Activated CD4-positive, alpha-beta memory T cell treated with anti-CD3 and anti-CD28 coated beads, Interleukin-2, amount 10 ng/mL, durations not matched to agents 7 days and 5 days (primary cell): ENCODE measurements around the gene LRRIQ4. TPM values are rescaled to one million over a fixed set of nuclear protein-coding genes. Genes with fewer than 3 reads are reported as not detected.

Source experiments
- CTCF ChIA-PET: fragments of 350-600 bp; sonication (Branson Sonifier 250); formaldehyde crosslinking; loops from one replicate; lab custom pipeline; 2021; ENCODE audit warnings: antibody characterized with exemption, inconsistent platforms; lab: Charles Lee
- POLR2A ChIA-PET: fragments of 350-600 bp; sonication (Branson Sonifier 250); formaldehyde crosslinking; loops from one replicate; lab custom pipeline; 2021; ENCODE audit warnings: antibody characterized with exemption; lab: Charles Lee
- DNase-seq: peaks from one replicate; pipeline ENCODE4 v3.0.0-alpha.2; 2020
- H3K27ac Mint-ChIP-seq: one replicate; pipeline ENCODE4 v1.8.0; 2021; ENCODE audit warnings: mild to moderate bottlenecking, mixed read lengths
- H3K27me3 Mint-ChIP-seq: one replicate; pipeline ENCODE4 v1.8.0; 2021; ENCODE audit warnings: mixed read lengths
- H3K36me3 Mint-ChIP-seq: one replicate; pipeline ENCODE4 v1.8.0; 2021; ENCODE audit warnings: low read depth, mixed read lengths
- H3K4me1 Mint-ChIP-seq: one replicate; pipeline ENCODE4 v1.8.0; 2021; ENCODE audit warnings: mixed read lengths
- H3K4me3 Mint-ChIP-seq: one replicate; pipeline ENCODE4 v1.8.0; 2021; ENCODE audit warnings: mild to moderate bottlenecking, mixed read lengths
- H3K9me3 Mint-ChIP-seq: one replicate; pipeline ENCODE4 v1.8.0; 2021; ENCODE audit warnings: mixed read lengths
- total RNA-seq, 2 experiments: library from RNA; stranded (reverse); gene quantifications; one replicate each; pipeline ENCODE4 v1.2.3, GENCODE V29; 2021

Gene LRRIQ4
- total RNA-seq, 2 experiments from 2014 or later: not detected

DNA sequence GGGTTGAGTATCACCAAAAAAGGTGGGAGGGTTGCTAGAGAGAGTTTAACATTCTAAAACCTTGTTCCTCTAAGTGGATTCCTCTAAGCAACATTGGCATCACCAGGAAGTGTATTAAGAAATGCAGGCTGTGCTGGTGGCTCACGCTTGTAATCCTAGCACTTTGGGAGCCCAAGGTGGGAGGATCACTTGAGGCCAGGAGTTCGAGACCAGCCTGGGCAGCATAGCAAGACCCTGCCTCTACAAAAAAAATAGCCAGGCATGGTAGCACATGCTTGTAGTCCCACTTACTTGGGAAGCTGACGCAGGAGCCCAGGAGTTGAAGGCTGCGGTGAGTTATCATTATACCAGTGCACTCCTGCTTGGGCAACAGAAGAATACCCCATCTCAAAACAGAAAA is 34.8 kb upstream of the LRRIQ4 start:
- ChIA-PET CTCF (interaction anchor here (2.6 kb wide), 1 partner anchor 14 kb away, joined by 7 read pairs; no protein-coding TSS in a partner anchor), POLR2A (interaction anchor here (0.8 kb wide), 1 partner anchor 13 kb away, joined by 3 read pairs; the partner anchor contains the start of gene TERC)
- H3K4me1 Mint-ChIP-seq: peaks cover 68% of the 10 kb centered on the region
- no peaks in the 10 kb centered on the region for H3K27me3 Mint-ChIP-seq
- H3K4me3 Mint-ChIP-seq: no peak overlapping the region
- H3K36me3 Mint-ChIP-seq: peaks cover 76% of the 10 kb centered on the region
- DNase-seq: no peak
- no peak overlapping the region for H3K27ac Mint-ChIP-seq
- H3K9me3 Mint-ChIP-seq: no peaks in the 10 kb centered on the region

GRCh38 chr3:169780742-169781141 is 31.9 kb upstream of the LRRIQ4 start:
- H3K27me3 Mint-ChIP-seq: no peaks in the 10 kb centered on the region
- CTCF ChIA-PET: interaction anchor here (0.7 to 1.3 kb wide), 4 partner anchors 8 to 17 kb away, joined by 3 to 7 read pairs (median 3); partner anchors contain the start of genes ACTRT3 and MYNN
- peaks cover 76% of the 10 kb centered on the region for H3K36me3 Mint-ChIP-seq
- POLR2A ChIA-PET: interaction anchor here (0.9 to 2.4 kb wide), 9 partner anchors 8 to 400 kb away, joined by 3 to 13 read pairs (median 4); partner anchors contain the start of genes ACTRT3, LRRC34, LRRIQ4 and TERC
- no peaks in the 10 kb centered on the region for H3K9me3 Mint-ChIP-seq
- DNase-seq: peak; percentile 37
- peak overlapping the region; percentile 79 for H3K27ac Mint-ChIP-seq
- peak overlapping the region; percentile 56 for H3K4me3 Mint-ChIP-seq
- H3K4me1 Mint-ChIP-seq: peaks cover 54% of the 10 kb centered on the region

DNA sequence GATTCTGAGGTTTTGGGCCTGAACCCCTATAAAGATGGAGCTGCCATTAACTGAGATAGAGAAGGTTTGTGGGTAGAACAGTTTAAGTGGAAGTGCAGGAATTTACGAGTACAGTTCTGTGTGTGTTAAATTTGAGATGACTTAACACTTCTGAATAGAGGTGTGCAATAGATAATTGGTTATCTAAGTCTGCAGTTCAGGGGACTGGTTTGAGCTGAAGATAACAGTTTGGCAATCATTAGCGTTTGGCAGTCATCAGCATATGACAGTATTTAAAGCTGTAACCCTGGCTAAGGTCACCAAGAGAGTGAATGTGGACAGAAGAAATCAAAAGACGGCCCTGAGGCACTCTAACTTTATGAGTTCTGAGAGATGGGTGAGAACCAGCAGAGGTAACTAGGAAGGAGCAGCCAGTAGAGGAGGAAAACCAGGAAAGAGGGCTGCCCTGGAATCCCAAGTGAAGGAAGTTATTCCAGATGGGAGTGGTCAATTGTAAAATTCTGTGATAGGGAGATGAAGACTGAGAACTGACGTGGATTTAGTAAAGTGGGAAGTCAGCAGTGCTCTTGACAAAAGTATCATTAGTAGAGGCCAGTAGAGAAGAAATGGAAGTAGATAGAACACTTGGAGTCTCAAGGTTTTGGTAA is 31.3 kb upstream of the LRRIQ4 start:
- ChIA-PET POLR2A (interaction anchor here (0.9 to 2.4 kb wide), 7 partner anchors 9 to 399 kb away, joined by 3 to 13 read pairs (median 4); partner anchors contain the start of genes ACTRT3, LRRC34, LRRIQ4 and TERC), CTCF (interaction anchor here (1.3 kb wide), 1 partner anchor 9 kb away, joined by 7 read pairs; the partner anchor contains the start of gene MYNN)
- Mint-ChIP-seq H3K4me1 (peaks cover 53% of the 10 kb centered on the region), H3K9me3 (no peaks in the 10 kb centered on the region), H3K27me3 (no peaks in the 10 kb centered on the region), H3K36me3 (peaks cover 76% of the 10 kb centered on the region), H3K27ac (peak overlapping the region; percentile 79), H3K4me3 (peak overlapping the region; percentile 56)
- no peak for DNase-seq

GRCh38 chr3:169787120-169787519 is 25.6 kb upstream of the LRRIQ4 start:
- Mint-ChIP-seq H3K27ac (no peak overlapping the region), H3K4me1 (peaks cover 34% of the 10 kb centered on the region), H3K36me3 (peaks cover 70% of the 10 kb centered on the region), H3K9me3 (no peaks in the 10 kb centered on the region), H3K27me3 (no peaks in the 10 kb centered on the region), H3K4me3 (no peak overlapping the region)
- no peak for DNase-seq
- CTCF ChIA-PET: no interaction called here
- POLR2A ChIA-PET: interaction anchor here (1.8 kb wide), 1 partner anchor 13 kb away, joined by 8 read pairs; no protein-coding TSS in a partner anchor

- ChIA-PET POLR2A (no interaction called here), CTCF (no interaction called here)
- Mint-ChIP-seq H3K9me3 (no peaks in the 10 kb centered on the region), H3K27me3 (no peaks in the 10 kb centered on the region), H3K4me1 (peaks cover 30% of the 10 kb centered on the region), H3K36me3 (peaks cover 70% of the 10 kb centered on the region), H3K4me3 (no peak overlapping the region), H3K27ac (no peak overlapping the region)
- no peak for DNase-seq
These were observed 24.9 kb upstream of the LRRIQ4 start for GRCh38 chr3:169787791-169788190.

DNA sequence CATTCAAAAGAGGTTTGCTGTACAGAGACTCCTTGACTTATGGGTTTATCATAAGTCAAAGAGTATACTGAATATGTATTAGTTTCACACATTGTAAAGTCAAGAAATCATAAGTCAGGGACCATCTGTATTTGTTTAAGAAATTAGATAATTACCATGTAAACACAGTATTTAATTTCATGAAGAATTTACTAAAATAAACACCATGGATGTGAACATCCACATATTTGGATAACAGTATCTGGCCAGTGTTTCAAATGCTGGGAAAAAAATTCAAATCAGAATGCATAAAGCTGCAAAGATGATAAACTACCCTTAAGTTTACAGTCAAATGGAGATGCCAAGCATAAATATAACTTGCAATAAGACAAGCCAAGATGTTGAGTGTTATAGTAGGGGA is 22.5 kb upstream of the LRRIQ4 start:
- no peaks in the 10 kb centered on the region for H3K27me3 Mint-ChIP-seq
- H3K4me3 Mint-ChIP-seq: no peak overlapping the region
- H3K36me3 Mint-ChIP-seq: peaks cover 66% of the 10 kb centered on the region
- H3K4me1 Mint-ChIP-seq: peaks cover 29% of the 10 kb centered on the region
- no peak for DNase-seq
- POLR2A ChIA-PET: interaction anchor here (1.0 kb wide), 1 partner anchor 15 kb away, joined by 3 read pairs; no protein-coding TSS in a partner anchor
- H3K9me3 Mint-ChIP-seq: no peaks in the 10 kb centered on the region
- CTCF ChIA-PET: no interaction called here
- no peak overlapping the region for H3K27ac Mint-ChIP-seq

DNA sequence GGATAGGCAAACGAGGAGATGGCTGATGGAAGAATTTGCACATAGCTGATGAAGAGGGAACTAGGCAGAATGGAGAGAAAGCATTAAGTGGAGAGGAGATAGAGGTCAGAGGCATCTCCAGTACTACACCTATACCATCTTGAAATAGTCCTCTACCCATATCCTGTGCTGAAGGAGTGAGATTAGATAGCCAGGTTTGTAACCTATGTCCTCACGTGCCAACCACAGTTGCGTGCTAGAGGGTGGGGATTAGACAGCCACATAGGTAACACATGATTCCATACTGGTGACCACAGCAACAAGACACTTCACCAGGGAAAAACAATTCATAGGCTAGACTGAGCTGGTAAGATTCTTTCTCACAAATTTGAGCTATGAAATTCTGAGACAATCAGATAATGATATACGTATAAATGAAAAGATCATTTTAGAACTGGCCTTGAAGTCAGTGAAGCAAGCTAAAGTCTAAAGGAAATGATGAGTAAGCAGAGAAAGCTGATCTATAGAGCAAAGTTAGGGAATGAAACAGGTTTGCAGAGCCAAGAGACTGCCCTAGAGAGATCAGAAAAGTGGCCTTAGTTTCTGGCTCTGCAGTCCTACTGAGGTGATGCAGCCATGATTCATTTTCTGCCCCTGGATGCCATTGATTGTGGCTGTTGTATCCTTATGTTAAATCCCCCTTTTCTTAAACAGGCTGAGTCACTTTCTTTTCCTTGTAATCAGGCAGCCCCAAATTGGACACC is 21.8 kb upstream of the LRRIQ4 start:
- DNase-seq: no peak
- H3K4me3 Mint-ChIP-seq: no peak overlapping the region

DNA sequence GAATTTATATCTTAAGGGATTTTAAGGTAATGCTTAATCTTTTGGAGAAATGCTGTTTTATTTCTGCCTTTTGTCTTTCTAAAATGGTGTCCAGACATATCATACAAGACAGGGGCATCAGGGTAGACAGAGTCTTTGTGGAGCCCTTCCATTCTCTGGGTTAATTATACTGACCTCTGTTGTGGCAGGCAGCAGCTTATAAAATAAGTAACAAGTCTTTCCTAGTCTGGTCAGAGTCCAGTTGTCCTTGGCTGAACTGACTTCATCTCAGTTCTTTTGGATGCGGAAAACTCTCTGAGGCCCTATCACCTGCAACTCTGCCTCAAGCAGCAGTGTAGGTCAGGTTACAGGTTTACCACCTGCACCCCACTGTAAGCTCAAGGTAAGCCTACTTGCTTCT is 20.3 kb upstream of the LRRIQ4 start:
- CTCF ChIA-PET: no interaction called here
- Mint-ChIP-seq H3K4me3 (no peak overlapping the region), H3K9me3 (no peaks in the 10 kb centered on the region), H3K27ac (no peak overlapping the region), H3K36me3 (peaks cover 51% of the 10 kb centered on the region), H3K27me3 (no peaks in the 10 kb centered on the region), H3K4me1 (peaks cover 25% of the 10 kb centered on the region)
- no peak for DNase-seq
- POLR2A ChIA-PET: no interaction called here

More for the DNA sequence above, 21.8 kb upstream of the LRRIQ4 start:
- Mint-ChIP-seq H3K27me3 (no peaks in the 10 kb centered on the region), H3K4me1 (peaks cover 27% of the 10 kb centered on the region), H3K27ac (no peak overlapping the region), H3K9me3 (no peaks in the 10 kb centered on the region), H3K36me3 (peaks cover 60% of the 10 kb centered on the region)
- POLR2A ChIA-PET: interaction anchor here (0.9 to 1.0 kb wide), 2 partner anchors 15 to 18 kb away, joined by 3 to 4 read pairs; partner anchors contain the start of gene MYNN
- CTCF ChIA-PET: no interaction called here

DNA sequence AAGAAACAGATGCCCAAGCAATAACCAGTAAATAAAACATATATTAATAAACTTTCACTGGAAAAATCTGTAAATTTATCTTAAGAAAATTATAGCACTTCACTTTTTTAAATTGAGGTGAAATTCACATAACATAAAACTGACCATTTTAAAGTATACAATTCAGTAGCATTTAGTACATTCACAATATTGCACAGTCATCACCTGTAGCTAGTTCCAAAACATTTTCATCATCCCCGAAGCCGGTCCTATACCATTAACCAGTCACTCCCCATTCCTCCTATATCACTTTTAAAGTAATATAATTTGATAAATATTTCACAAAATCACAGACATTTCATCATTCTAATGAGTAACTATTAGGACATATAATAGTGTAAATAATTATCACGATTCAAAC is 8.0 kb upstream of the LRRIQ4 start:
- DNase-seq: no peak
- Mint-ChIP-seq H3K4me3 (no peak overlapping the region), H3K27me3 (no peaks in the 10 kb centered on the region), H3K9me3 (no peaks in the 10 kb centered on the region), H3K36me3 (peaks cover 14% of the 10 kb centered on the region), H3K4me1 (peaks cover 16% of the 10 kb centered on the region), H3K27ac (no peak overlapping the region)
- ChIA-PET POLR2A (interaction anchor here (2.2 kb wide), 1 partner anchor 31 kb away, joined by 9 read pairs; the partner anchor contains the start of gene MYNN), CTCF (interaction anchor here (0.8 kb wide), 1 partner anchor 9 kb away, joined by 3 read pairs; no protein-coding TSS in a partner anchor)

DNA sequence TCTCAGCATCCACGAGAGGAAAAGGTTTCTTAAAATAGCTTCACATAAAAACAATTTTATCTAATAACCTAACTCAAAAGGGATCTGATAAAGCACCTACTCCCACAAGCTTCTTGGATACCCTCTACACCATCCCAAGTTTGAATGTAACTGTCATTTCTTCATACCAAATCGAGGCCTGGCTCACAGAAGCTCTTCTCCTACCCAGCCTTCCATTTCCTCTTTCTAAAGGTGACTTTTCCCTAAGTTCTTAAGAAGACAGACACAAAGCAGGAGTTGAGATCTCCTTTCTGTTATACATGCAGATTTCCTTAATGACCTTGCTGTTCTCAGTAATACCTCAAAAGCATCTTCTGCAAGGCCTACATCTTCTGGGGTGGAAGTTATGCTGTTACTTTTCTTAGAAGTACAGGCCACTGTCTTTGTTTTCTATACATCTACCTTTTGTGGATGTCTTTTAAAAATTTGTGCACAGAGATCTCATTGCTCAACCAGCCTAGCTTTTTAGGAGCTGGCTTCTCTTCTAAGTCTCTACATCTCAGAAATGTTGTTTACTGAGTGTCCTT is 3.4 kb upstream of the LRRIQ4 start:
- H3K36me3 Mint-ChIP-seq: peaks cover 6% of the 10 kb centered on the region
- H3K27ac Mint-ChIP-seq: peak overlapping the region; percentile 67
- no peaks in the 10 kb centered on the region for H3K27me3 Mint-ChIP-seq

GRCh38 chr3:169811631-169812331 is 889 bp upstream of the LRRIQ4 start:
- H3K9me3 Mint-ChIP-seq: peaks cover 9% of the 10 kb centered on the region
- peak overlapping the region; percentile 70 for H3K4me3 Mint-ChIP-seq
- H3K27me3 Mint-ChIP-seq: peaks cover 9% of the 10 kb centered on the region
- H3K36me3 Mint-ChIP-seq: peaks cover 11% of the 10 kb centered on the region
- ChIA-PET POLR2A (interaction anchor here (0.8 to 6.4 kb wide), 9 partner anchors 9 to 1057 kb away, joined by 3 to 83 read pairs (median 6); partner anchors contain the start of genes ACTRT3, MYNN, SEC62 and TERC), CTCF (interaction anchor here (0.7 to 3.0 kb wide), 8 partner anchors 10 to 564 kb away, joined by 3 to 10 read pairs (median 4); partner anchors contain the start of genes MYNN and SEC62)
- peak overlapping the region; percentile 65 for H3K27ac Mint-ChIP-seq
- DNase-seq: peak; percentile 36
- peaks cover 53% of the 10 kb centered on the region for H3K4me1 Mint-ChIP-seq

More for the DNA sequence above, 3.4 kb upstream of the LRRIQ4 start:
- Mint-ChIP-seq H3K4me3 (peak overlapping the region; percentile 2), H3K4me1 (peaks cover 52% of the 10 kb centered on the region), H3K9me3 (no peaks in the 10 kb centered on the region)
- CTCF ChIA-PET: interaction anchor here (0.8 to 1.1 kb wide), 2 partner anchors 15 to 145 kb away, joined by 3 read pairs; no protein-coding TSS in a partner anchor
- no peak for DNase-seq
- POLR2A ChIA-PET: interaction anchor here (1.2 to 6.4 kb wide), 4 partner anchors 28 to 45 kb away, joined by 3 to 83 read pairs (median 6); partner anchors contain the start of genes MYNN and TERC
